Measurements from ENCODE around the gene TBC1D13.
"Not testable (repeated sequence)": the region's sequence is repeated elsewhere in the genome, so short reads cannot be mapped to it uniquely, and the experiment has no call there.

- not testable (repeated sequence) for TF ChIP-seq POLR2AphosphoS5 (IDR thresholded peaks at IDR 0.05; ENCODE audit: low read depth); GABPA (IDR thresholded peaks at IDR 0.05; ENCODE audit: low read depth); REST (IDR thresholded peaks at IDR 0.05; ENCODE audit: insufficient replicate concordance, low read depth); SPI1 (IDR thresholded peaks at IDR 0.05; ENCODE audit: borderline replicate concordance, low read depth)
- TF ChIP-seq, protein P1, sequence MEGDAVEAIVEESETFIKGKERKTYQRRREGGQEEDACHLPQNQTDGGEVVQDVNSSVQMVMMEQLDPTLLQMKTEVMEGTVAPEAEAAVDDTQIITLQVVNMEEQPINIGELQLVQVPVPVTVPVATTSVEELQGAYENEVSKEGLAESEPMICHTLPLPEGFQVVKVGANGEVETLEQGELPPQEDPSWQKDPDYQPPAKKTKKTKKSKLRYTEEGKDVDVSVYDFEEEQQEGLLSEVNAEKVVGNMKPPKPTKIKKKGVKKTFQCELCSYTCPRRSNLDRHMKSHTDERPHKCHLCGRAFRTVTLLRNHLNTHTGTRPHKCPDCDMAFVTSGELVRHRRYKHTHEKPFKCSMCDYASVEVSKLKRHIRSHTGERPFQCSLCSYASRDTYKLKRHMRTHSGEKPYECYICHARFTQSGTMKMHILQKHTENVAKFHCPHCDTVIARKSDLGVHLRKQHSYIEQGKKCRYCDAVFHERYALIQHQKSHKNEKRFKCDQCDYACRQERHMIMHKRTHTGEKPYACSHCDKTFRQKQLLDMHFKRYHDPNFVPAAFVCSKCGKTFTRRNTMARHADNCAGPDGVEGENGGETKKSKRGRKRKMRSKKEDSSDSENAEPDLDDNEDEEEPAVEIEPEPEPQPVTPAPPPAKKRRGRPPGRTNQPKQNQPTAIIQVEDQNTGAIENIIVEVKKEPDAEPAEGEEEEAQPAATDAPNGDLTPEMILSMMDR (IDR thresholded peaks at IDR 0.05; ENCODE audit: insufficient read depth, low read length) = not testable (repeated sequence)
Measured at GRCh38 chr9:128852646-128853045, 65.6 kb downstream of the TBC1D13 start.
